Subcutaneous adipose tissue (tissue), 4 donors: ENCODE data around the gene KCNMA1. TPM values are rescaled to one million over a fixed set of nuclear protein-coding genes. Genes with fewer than 3 reads are reported as not detected.

Source experiments
- CTCF ChIP-seq: fragments of 450-650 bp; IDR thresholded peaks from one replicate; pipeline ENCODE4 v1.5.1; 2016; ENCODE audit warnings: low read depth, mild to moderate bottlenecking, control low read depth, antibody characterized with exemption, moderate library complexity
- total RNA-seq, 4 donors: library from RNA; depleted of rRNA; stranded (reverse); fragments of >200 nt; gene quantifications; one replicate each; pipeline ENCODE4 v1.1.0, GENCODE V29; 2016

The KCNMA1 gene
- total RNA-seq, 4 donors from 2014 or later, result 10.3 to 91.5 (median 23.8) TPM

- TF ChIP-seq CTCF, result no peak
Measured at GRCh38 chr10:77234599-77234998, 403.0 kb downstream of the KCNMA1 start.

DNA sequence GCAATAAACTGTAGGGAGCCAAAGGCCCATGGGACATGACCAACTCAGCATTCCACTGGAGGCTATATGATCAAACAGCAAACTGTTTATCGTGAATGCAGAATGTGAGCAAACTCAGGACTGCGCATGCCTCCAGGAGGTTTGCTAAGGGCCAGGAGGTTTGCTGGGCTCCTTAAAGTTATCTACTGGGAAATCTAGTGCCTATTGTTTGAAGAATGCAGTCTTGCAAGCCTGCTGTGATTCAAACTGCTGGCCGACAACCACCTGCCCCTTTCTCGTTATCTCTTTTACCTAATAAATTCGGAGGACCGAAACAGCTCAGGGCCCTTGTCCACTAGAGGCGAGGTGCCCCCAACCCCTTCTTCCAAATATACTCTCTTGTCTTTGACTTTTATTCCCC lies 404.1 kb downstream of the KCNMA1 start:
- no peak for TF ChIP-seq CTCF

- no peak for TF ChIP-seq CTCF
Measured at GRCh38 chr10:77231884-77232610, 405.6 kb downstream of the KCNMA1 start.

- TF ChIP-seq CTCF, result no peak
Measured at GRCh38 chr10:77231375-77231774, 406.2 kb downstream of the KCNMA1 start.

- TF ChIP-seq CTCF, result no peak
Measured at GRCh38 chr10:77230194-77230593, 407.4 kb downstream of the KCNMA1 start.

GRCh38 chr10:77229704-77230103 lies 407.9 kb downstream of the KCNMA1 start:
- no peak for TF ChIP-seq CTCF

DNA sequence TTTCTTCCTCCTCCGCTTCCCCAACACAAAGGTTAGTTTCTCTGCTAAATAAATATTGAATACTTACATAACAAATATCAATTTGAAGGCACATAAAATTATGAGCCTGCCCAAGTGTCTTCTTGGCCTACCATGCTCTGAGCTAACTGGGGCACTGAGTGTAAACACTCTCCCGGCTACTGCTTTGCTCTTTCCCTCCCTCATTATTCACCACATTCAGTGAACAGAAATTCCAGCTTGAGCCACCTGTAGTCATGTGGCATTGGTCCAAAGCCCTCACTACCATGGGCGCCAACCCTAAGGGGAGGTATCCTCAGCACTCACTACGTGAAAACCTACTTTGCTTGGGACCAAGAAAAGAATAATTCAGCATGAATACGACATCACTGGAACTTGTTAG lies 409.0 kb downstream of the KCNMA1 start:
- TF ChIP-seq CTCF, result no peak
